ENCODE results near the gene LRRC74B. TPM values are rescaled to one million over a fixed set of nuclear protein-coding genes. Genes with fewer than 3 reads are reported as not detected.

The LRRC74B gene
- not detected for total RNA-seq

- CTCF ChIA-PET, result interaction anchor here (0.6 kb wide), 1 partner anchor 26 kb away, joined by 3 read pairs; no protein-coding TSS in a partner anchor
- intact Hi-C loops (cut with micrococcal nuclease), result no loop called here
- peak; percentile 76 for DNase-seq
- peak within 1 kb of the TSS; percentile 53 for H3K4me3 Mint-ChIP-seq
- peaks cover 18% of the 10 kb centered on the region for H3K4me1 Mint-ChIP-seq (ENCODE audit: low read depth)
- no peak within 1 kb of the TSS for H3K27ac Mint-ChIP-seq
- H3K36me3 Mint-ChIP-seq (ENCODE audit: low read depth), result no peaks in the 10 kb centered on the region
- no peaks in the 10 kb centered on the region for H3K9me3 Mint-ChIP-seq
- peaks cover 12% of the 10 kb centered on the region for H3K27me3 Mint-ChIP-seq (ENCODE audit: low read depth)
Measured at GRCh38 chr22:21045585-21046294, at the start of gene LRRC74B. LRRC74B (plus strand) TSS chr22:21045946; CDS start chr22:21045987, 41 bp downstream.

GRCh38 chr22:20996031-20996410 is 49.7 kb upstream of the LRRC74B start:
- DNase-seq, result no peak
- intact Hi-C loops (cut with micrococcal nuclease), result no loop called here
- H3K4me1 Mint-ChIP-seq (ENCODE audit: low read depth), result peaks cover 15% of the 10 kb centered on the region
- H3K4me3 Mint-ChIP-seq, result no peak overlapping the region
- no peaks in the 10 kb centered on the region for H3K9me3 Mint-ChIP-seq
- H3K27ac Mint-ChIP-seq, result peak overlapping the region; percentile 27
- H3K27me3 Mint-ChIP-seq (ENCODE audit: low read depth), result no peaks in the 10 kb centered on the region
- H3K36me3 Mint-ChIP-seq (ENCODE audit: low read depth), result peaks cover 10% of the 10 kb centered on the region
- CTCF ChIA-PET, result interaction anchor here (0.6 kb wide), 1 partner anchor 458 kb away, joined by 5 read pairs; no protein-coding TSS in a partner anchor

GRCh38 chr22:20996598-20997535 is 48.9 kb upstream of the LRRC74B start:
- no peak for DNase-seq
- no peak overlapping the region for H3K4me3 Mint-ChIP-seq
- H3K4me1 Mint-ChIP-seq (ENCODE audit: low read depth), result peaks cover 17% of the 10 kb centered on the region
- CTCF ChIA-PET, result no interaction called here
- H3K27me3 Mint-ChIP-seq (ENCODE audit: low read depth), result no peaks in the 10 kb centered on the region
- H3K27ac Mint-ChIP-seq, result no peak overlapping the region
- no peaks in the 10 kb centered on the region for H3K9me3 Mint-ChIP-seq
- intact Hi-C loops (cut with micrococcal nuclease), result no loop called here
- H3K36me3 Mint-ChIP-seq (ENCODE audit: low read depth), result peaks cover 13% of the 10 kb centered on the region

GRCh38 chr22:20997536-20998257 is 48.0 kb upstream of the LRRC74B start:
- Mint-ChIP-seq H3K9me3 (no peaks in the 10 kb centered on the region), H3K27ac (peak overlapping the region; percentile 11), H3K27me3 (ENCODE audit: low read depth) (no peaks in the 10 kb centered on the region), H3K36me3 (ENCODE audit: low read depth) (peaks cover 13% of the 10 kb centered on the region), H3K4me3 (no peak overlapping the region), H3K4me1 (ENCODE audit: low read depth) (peaks cover 18% of the 10 kb centered on the region)
- DNase-seq, result no peak
- intact Hi-C loops (cut with micrococcal nuclease), result no loop called here
- CTCF ChIA-PET, result no interaction called here

GRCh38 chr22:20998411-20999336 is 47.1 kb upstream of the LRRC74B start:
- CTCF ChIA-PET, result interaction anchor here (0.7 kb wide), 1 partner anchor 17 kb away, joined by 3 read pairs; the partner anchor contains the start of gene LZTR1
- H3K4me1 Mint-ChIP-seq (ENCODE audit: low read depth), result peaks cover 25% of the 10 kb centered on the region
- H3K36me3 Mint-ChIP-seq (ENCODE audit: low read depth), result peaks cover 13% of the 10 kb centered on the region
- no peak overlapping the region for H3K4me3 Mint-ChIP-seq
- H3K27me3 Mint-ChIP-seq (ENCODE audit: low read depth), result no peaks in the 10 kb centered on the region
- H3K27ac Mint-ChIP-seq, result peak overlapping the region; percentile 11
- DNase-seq, result no peak
- H3K9me3 Mint-ChIP-seq, result no peaks in the 10 kb centered on the region
- intact Hi-C loops (cut with micrococcal nuclease), result no loop called here

GRCh38 chr22:20999350-21000206 is 46.2 kb upstream of the LRRC74B start:
- H3K9me3 Mint-ChIP-seq, result no peaks in the 10 kb centered on the region
- H3K27ac Mint-ChIP-seq, result peak overlapping the region; percentile 36
- intact Hi-C loops (cut with micrococcal nuclease), result loop anchor here (5.0 to 10.0 kb wide), 4 partner anchors 37 to 865 kb away; partner anchors contain the start of gene MAPK1
- H3K36me3 Mint-ChIP-seq (ENCODE audit: low read depth), result peaks cover 13% of the 10 kb centered on the region
- H3K4me3 Mint-ChIP-seq, result peak overlapping the region; percentile 89
- no peaks in the 10 kb centered on the region for H3K27me3 Mint-ChIP-seq (ENCODE audit: low read depth)
- CTCF ChIA-PET, result interaction anchor here (0.7 to 1.1 kb wide), 2 partner anchors 18 to 39 kb away, joined by 3 read pairs; partner anchors contain the start of gene LZTR1
- no peak for DNase-seq
- H3K4me1 Mint-ChIP-seq (ENCODE audit: low read depth), result peaks cover 28% of the 10 kb centered on the region

- peaks cover 12% of the 10 kb centered on the region for H3K36me3 Mint-ChIP-seq (ENCODE audit: low read depth)
- H3K27ac Mint-ChIP-seq, result peak overlapping the region; percentile 96
- intact Hi-C loops (cut with micrococcal nuclease), result loop anchor here (5.0 to 10.0 kb wide), 4 partner anchors 38 to 864 kb away; partner anchors contain the start of gene MAPK1
- no peaks in the 10 kb centered on the region for H3K9me3 Mint-ChIP-seq
- H3K27me3 Mint-ChIP-seq (ENCODE audit: low read depth), result no peaks in the 10 kb centered on the region
- peaks cover 28% of the 10 kb centered on the region for H3K4me1 Mint-ChIP-seq (ENCODE audit: low read depth)
- CTCF ChIA-PET, result interaction anchor here (1.1 kb wide), 1 partner anchor 40 kb away, joined by 3 read pairs; no protein-coding TSS in a partner anchor
- H3K4me3 Mint-ChIP-seq, result peak overlapping the region; percentile 89
- no peak for DNase-seq
Measured at GRCh38 chr22:21000207-21000986, 45.3 kb upstream of the LRRC74B start.

GRCh38 chr22:21000987-21001600 is 44.7 kb upstream of the LRRC74B start:
- DNase-seq, result no peak
- Mint-ChIP-seq H3K36me3 (ENCODE audit: low read depth) (peaks cover 10% of the 10 kb centered on the region), H3K9me3 (no peaks in the 10 kb centered on the region), H3K27ac (peak overlapping the region; percentile 96), H3K27me3 (ENCODE audit: low read depth) (no peaks in the 10 kb centered on the region), H3K4me3 (peak overlapping the region; percentile 89), H3K4me1 (ENCODE audit: low read depth) (peaks cover 28% of the 10 kb centered on the region)
- intact Hi-C loops (cut with micrococcal nuclease), result loop anchor here (1.0 to 10.0 kb wide), 5 partner anchors 19 to 864 kb away; partner anchors contain the start of genes LZTR1 and MAPK1
- CTCF ChIA-PET, result no interaction called here

GRCh38 chr22:21001601-21002325 is 44.0 kb upstream of the LRRC74B start, which contains the start of gene THAP7:
THAP7 (minus strand) TSS chr22:21002118; CDS start chr22:21001911, 207 bp downstream.
- intact Hi-C loops (cut with micrococcal nuclease), result loop anchor here (1.0 to 10.0 kb wide), 8 partner anchors 13 to 863 kb away; partner anchors contain the start of genes CRKL, LZTR1, MAPK1 and PI4KA
- CTCF ChIA-PET, result no interaction called here
- H3K27me3 Mint-ChIP-seq (ENCODE audit: low read depth), result no peaks in the 10 kb centered on the region
- no peaks in the 10 kb centered on the region for H3K9me3 Mint-ChIP-seq
- H3K4me1 Mint-ChIP-seq (ENCODE audit: low read depth), result peaks cover 28% of the 10 kb centered on the region
- peak; percentile 97 for DNase-seq
- H3K4me3 Mint-ChIP-seq, result peak within 1 kb of the TSS; percentile 89
- H3K36me3 Mint-ChIP-seq (ENCODE audit: low read depth), result peaks cover 10% of the 10 kb centered on the region
- H3K27ac Mint-ChIP-seq, result peak within 1 kb of the TSS; percentile 96

Measured in activated naive CD4-positive, alpha-beta T cell treated with anti-CD3 and anti-CD28 coated beads for 36 hours (primary cell).